ENCODE measurements around the gene SPATA25. TPM values are rescaled to one million over a fixed set of nuclear protein-coding genes. Genes with fewer than 3 reads are reported as not detected.

SPATA25 gene
- total and polyA plus RNA-seq, 2 donors (not counting 3 experiments of a cell fraction or from before 2014, with no cell fraction given) = 0.69 to 1.3 TPM

DNA sequence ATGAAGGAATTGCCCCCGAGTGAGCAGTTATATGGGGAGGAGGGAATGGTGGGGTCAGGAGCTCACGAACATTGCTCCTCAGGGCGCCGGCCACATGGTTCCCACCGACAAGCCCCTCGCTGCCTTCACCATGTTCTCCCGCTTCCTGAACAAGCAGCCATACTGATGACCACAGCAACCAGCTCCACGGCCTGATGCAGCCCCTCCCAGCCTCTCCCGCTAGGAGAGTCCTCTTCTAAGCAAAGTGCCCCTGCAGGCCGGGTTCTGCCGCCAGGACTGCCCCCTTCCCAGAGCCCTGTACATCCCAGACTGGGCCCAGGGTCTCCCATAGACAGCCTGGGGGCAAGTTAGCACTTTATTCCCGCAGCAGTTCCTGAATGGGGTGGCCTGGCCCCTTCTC, 10.9 kb upstream of the SPATA25 start:
- Histone ChIP-seq H3K4me2 (ENCODE audit: insufficient read depth, low read length) (no peak overlapping the region), H3K27ac (ENCODE audit: insufficient read depth, low read depth, low read length) (no peak overlapping the region), H3K9me1 (replicated peaks; ENCODE audit: control insufficient read depth, extremely low read depth, insufficient read depth, low read length) (no peaks in the 10 kb centered on the region), H3K9me3 (replicated peaks; ENCODE audit: control insufficient read depth, insufficient read depth, low read length) (no peaks in the 10 kb centered on the region), H3K9ac (replicated peaks; ENCODE audit: extremely low read depth, insufficient read depth, low read length) (no peak overlapping the region), H3K27me3 (ENCODE audit: control insufficient read depth in 2 of 2, insufficient read depth in 2 of 2, low read length in 2 of 2) (no peaks in the 10 kb centered on the region), H3K4me1 (ENCODE audit: control insufficient read depth, extremely low read depth, insufficient read depth, low read length) (no peaks in the 10 kb centered on the region), H2AFZ (ENCODE audit: low read depth, low read length) (no peak overlapping the region), H4K20me1 (replicated peaks; ENCODE audit: control insufficient read depth, extremely low read depth, insufficient read depth, low read length) (no peaks in the 10 kb centered on the region), H3K79me2 (ENCODE audit: control insufficient read depth, insufficient read depth, low read length) (no peaks in the 10 kb centered on the region), H3K4me3 (replicated peaks in 1 of 3; ENCODE audit: insufficient read depth in 1 of 3, low read depth in 1 of 3, low read length in 3 of 3) (no peak overlapping the region), H3K36me3 (ENCODE audit: control insufficient read depth in 2 of 2, extremely low read depth in 1 of 2, insufficient read depth in 2 of 2, low read length in 2 of 2) (peaks cover 4 to 32% of the 10 kb centered on the region in 2 experiments)
- BruUV-seq (replicated peaks) = TSS peak; percentile 63
- CTCF ChIA-PET = interaction anchor here (2.1 kb wide), 1 partner anchor 72 kb away, joined by 5 read pairs; no protein-coding TSS in a partner anchor
- TF ChIP-seq EZH2 (IDR thresholded peaks at IDR 0.05; ENCODE audit: borderline replicate concordance, low read depth, low read length, severe bottlenecking) = no peak
- TF ChIP-seq FOS (IDR thresholded peaks at IDR 0.05; ENCODE audit: borderline replicate concordance, insufficient read depth, low read length) = no peak
- no peak for TF ChIP-seq GATA2 (IDR thresholded peaks at IDR 0.05; ENCODE audit: insufficient read depth, insufficient read length, low read depth, low read length)
- no peak for TF ChIP-seq JUN (IDR thresholded peaks at IDR 0.05; ENCODE audit: borderline replicate concordance, insufficient read depth, insufficient read length, low read depth)
- TF ChIP-seq, protein P1, sequence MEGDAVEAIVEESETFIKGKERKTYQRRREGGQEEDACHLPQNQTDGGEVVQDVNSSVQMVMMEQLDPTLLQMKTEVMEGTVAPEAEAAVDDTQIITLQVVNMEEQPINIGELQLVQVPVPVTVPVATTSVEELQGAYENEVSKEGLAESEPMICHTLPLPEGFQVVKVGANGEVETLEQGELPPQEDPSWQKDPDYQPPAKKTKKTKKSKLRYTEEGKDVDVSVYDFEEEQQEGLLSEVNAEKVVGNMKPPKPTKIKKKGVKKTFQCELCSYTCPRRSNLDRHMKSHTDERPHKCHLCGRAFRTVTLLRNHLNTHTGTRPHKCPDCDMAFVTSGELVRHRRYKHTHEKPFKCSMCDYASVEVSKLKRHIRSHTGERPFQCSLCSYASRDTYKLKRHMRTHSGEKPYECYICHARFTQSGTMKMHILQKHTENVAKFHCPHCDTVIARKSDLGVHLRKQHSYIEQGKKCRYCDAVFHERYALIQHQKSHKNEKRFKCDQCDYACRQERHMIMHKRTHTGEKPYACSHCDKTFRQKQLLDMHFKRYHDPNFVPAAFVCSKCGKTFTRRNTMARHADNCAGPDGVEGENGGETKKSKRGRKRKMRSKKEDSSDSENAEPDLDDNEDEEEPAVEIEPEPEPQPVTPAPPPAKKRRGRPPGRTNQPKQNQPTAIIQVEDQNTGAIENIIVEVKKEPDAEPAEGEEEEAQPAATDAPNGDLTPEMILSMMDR (IDR thresholded peaks at IDR 0.05; ENCODE audit: extremely low read depth in 1 of 2, insufficient read depth in 1 of 2, low read depth in 1 of 2, low read length in 2 of 2) = no peak
- TF ChIP-seq, protein P2, sequence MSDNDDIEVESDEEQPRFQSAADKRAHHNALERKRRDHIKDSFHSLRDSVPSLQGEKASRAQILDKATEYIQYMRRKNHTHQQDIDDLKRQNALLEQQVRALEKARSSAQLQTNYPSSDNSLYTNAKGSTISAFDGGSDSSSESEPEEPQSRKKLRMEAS (IDR thresholded peaks at IDR 0.05; ENCODE audit: insufficient read depth, insufficient read length) = no peak
- no peak for TF ChIP-seq MYC (IDR thresholded peaks at IDR 0.05; ENCODE audit: low read depth, low read length)
- no peak for TF ChIP-seq POLR2AphosphoS5 (IDR thresholded peaks at IDR 0.05; ENCODE audit: insufficient read depth, low read depth, low read length)
- no peak for TF ChIP-seq POLR2A (IDR thresholded peaks at IDR 0.05; ENCODE audit: low read depth, low read length)
- POLR2A ChIA-PET = interaction anchor here (0.6 kb wide), 1 partner anchor 37 kb away, joined by 4 read pairs; no protein-coding TSS in a partner anchor
- intact Hi-C loops (cut with micrococcal nuclease) (no loop called here), dilution Hi-C loops (cut with MboI; ENCODE audit: extremely low pct_ligation_motif_present, low sequenced_read_pairs) (no loop called here)
- no peak for DNase-seq (ENCODE audit: low read depth, low spot score)
- no peak for FAIRE-seq
